ENCODE data around the gene CCR9.
"Not testable (repeated sequence)": the region's sequence is repeated elsewhere in the genome, so short reads cannot be mapped to it uniquely, and the experiment has no call there.

Gene CCR9, protein sequence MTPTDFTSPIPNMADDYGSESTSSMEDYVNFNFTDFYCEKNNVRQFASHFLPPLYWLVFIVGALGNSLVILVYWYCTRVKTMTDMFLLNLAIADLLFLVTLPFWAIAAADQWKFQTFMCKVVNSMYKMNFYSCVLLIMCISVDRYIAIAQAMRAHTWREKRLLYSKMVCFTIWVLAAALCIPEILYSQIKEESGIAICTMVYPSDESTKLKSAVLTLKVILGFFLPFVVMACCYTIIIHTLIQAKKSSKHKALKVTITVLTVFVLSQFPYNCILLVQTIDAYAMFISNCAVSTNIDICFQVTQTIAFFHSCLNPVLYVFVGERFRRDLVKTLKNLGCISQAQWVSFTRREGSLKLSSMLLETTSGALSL
- total RNA-seq = 3.9 to 10.0 (median 7.6) reads per million in 3 donors

DNA sequence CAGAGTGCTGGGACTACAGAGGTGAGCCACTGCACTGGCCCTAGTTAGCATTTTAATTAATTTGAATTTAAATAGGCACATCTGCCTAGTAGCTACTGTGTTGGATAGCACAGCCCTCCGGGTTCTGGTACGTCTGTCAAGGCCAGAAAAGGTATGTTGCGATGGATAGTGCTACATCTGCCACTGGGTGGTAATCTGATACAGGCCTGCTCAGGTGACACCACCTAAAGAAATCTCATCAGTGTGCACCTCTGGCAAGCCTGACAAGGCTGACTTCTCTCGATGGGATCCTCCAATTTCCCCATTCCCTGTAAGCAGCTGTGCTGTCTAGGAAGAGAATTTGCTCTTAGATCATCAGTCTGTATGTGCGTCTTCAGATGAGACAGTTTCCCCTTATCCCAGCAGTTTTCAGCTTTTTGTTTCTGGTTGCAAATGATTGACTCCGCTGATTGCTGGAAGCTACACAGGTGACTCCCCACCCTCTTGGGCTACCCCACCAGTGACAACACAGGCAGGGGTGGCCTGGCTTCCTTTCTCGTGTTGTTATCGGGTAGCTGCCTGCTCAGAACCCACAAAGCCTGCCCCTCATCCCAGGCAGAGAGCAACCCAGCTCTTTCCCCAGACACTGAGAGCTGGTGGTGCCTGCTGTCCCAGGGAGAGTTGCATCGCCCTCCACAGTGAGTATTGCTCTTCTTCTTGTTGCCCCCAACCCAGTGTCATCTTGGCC is at the start of gene CCR9:
TSS of gene CCR9 (plus strand) at position 565 of the 727 bp plus-strand sequence. CDS start 8,391 bp downstream, outside the sequence.
- DNase-seq = no peak
- no peak within 1 kb of the TSS for H3K27ac ChIP-seq (ENCODE audit: insufficient read depth, low read length, poor library complexity, severe bottlenecking)
- H3K4me3 ChIP-seq (ENCODE audit: insufficient read depth, low read depth, low read length, poor library complexity, severe bottlenecking) = no peak within 1 kb of the TSS
- peaks cover 4% of the 10 kb centered on the region for H3K4me1 ChIP-seq (ENCODE audit: control insufficient read depth, insufficient read depth, low read length, poor library complexity, severe bottlenecking)
- H3K27me3 ChIP-seq (replicated peaks; ENCODE audit: control insufficient read depth, insufficient read depth, low read length, poor library complexity, severe bottlenecking) = no peaks in the 10 kb centered on the region
- no peaks in the 10 kb centered on the region for H3K36me3 ChIP-seq (ENCODE audit: control insufficient read depth, insufficient read depth, low read length)
- H3K9me3 ChIP-seq (ENCODE audit: control insufficient read depth, low read length) = no peaks in the 10 kb centered on the region

DNA sequence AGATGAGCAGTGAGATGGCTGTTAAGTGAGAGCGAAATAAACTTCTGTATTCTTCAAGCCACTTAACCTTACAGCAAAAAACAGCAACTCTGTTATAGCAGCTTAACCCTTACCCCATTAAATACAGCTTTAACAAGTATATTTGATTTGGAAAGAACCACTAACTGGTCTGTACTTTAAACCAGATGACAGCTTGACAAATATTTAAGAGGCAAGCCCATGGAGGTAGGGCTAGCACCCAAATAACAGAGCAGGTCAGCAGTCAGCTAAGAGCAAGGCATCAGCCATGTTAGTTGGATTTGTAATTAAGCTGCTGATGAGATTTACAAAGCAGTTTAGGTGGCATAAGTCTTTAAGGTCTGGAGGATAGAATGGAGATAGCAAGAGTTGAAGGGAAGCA is 47.9 kb upstream of the CCR9 start:
- Histone ChIP-seq H3K27me3 (replicated peaks; ENCODE audit: control insufficient read depth, insufficient read depth, low read length, poor library complexity, severe bottlenecking) (no peaks in the 10 kb centered on the region), H3K4me1 (ENCODE audit: control insufficient read depth, insufficient read depth, low read length, poor library complexity, severe bottlenecking) (no peaks in the 10 kb centered on the region), H3K36me3 (ENCODE audit: control insufficient read depth, insufficient read depth, low read length) (peaks cover 4% of the 10 kb centered on the region), H3K9me3 (ENCODE audit: control insufficient read depth, low read length) (no peaks in the 10 kb centered on the region), H3K27ac (ENCODE audit: insufficient read depth, low read length, poor library complexity, severe bottlenecking) (no peak overlapping the region), H3K4me3 (ENCODE audit: insufficient read depth, low read depth, low read length, poor library complexity, severe bottlenecking) (no peak overlapping the region)
- no peak for DNase-seq

DNA sequence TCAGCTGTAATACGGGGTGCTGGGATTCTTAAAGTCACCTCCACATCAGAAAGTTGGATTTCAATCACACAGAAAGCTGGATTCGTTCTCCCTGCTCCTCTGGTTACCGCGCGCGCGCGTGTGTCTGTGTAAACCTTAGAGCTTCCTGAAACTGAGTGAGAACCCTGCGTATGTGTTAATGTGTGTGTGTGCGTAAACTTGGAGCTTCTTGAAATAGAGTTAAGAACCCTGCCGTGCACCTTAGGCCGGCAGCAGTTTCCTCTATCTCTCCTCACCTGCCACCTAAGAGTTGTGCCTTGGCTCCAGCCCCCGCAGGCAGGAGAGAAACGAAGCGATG is 45.0 kb upstream of the CCR9 start:
- H3K4me1 ChIP-seq (ENCODE audit: control insufficient read depth, insufficient read depth, low read length, poor library complexity, severe bottlenecking) = no peaks in the 10 kb centered on the region
- H3K36me3 ChIP-seq (ENCODE audit: control insufficient read depth, insufficient read depth, low read length) = no peaks in the 10 kb centered on the region
- no peak for DNase-seq
- peak overlapping the region; percentile 79 for H3K27ac ChIP-seq (ENCODE audit: insufficient read depth, low read length, poor library complexity, severe bottlenecking)
- no peaks in the 10 kb centered on the region for H3K27me3 ChIP-seq (replicated peaks; ENCODE audit: control insufficient read depth, insufficient read depth, low read length, poor library complexity, severe bottlenecking)
- H3K4me3 ChIP-seq (ENCODE audit: insufficient read depth, low read depth, low read length, poor library complexity, severe bottlenecking) = peak overlapping the region; percentile 68
- H3K9me3 ChIP-seq (ENCODE audit: control insufficient read depth, low read length) = no peaks in the 10 kb centered on the region

DNA sequence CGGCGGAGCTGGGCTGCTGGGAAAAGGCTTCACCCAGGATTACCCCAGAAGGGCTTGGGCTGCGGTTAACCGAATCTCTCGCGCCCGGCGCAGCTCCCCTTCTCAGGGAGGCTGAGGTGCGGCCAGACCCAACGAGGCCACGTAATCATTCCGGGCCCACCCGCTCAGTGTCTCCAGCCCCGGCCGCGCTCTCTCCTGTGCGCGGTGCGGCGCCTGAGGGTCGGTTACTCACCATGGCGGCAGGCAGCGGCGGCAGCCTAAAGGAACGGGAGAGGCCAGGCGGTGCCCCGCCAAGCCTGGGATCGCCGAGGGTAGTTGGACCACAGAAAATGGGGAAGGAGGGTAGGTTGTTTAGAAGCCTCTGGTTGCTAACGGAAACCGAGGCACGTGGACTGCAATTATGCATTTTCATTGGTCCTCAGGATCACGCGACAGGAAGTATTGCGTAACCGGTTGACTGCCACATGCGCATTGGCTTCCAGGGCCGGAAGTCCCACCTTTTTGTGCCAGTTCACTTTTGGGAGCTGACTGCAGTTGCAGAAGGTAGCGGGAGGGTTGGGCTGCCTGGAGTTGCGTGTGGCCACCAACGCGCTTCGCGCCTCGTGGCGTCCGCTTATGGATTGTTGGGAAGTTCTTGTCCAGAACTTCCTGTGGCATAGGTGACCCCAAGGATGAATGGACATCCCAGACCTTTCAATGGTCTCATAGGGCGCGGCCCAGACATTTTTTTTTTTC is 44.4 kb upstream of the CCR9 start, which contains the start of gene LZTFL1:
TSS of gene LZTFL1 (minus strand) at position 363 of the 735 bp plus-strand sequence. CDS start at position 235, 128 bp downstream.
- H3K27ac ChIP-seq (ENCODE audit: insufficient read depth, low read length, poor library complexity, severe bottlenecking) = peak within 1 kb of the TSS; percentile 79
- H3K4me3 ChIP-seq (ENCODE audit: insufficient read depth, low read depth, low read length, poor library complexity, severe bottlenecking) = peak within 1 kb of the TSS; percentile 68
- DNase-seq = peak; percentile 79 to 87 (median 81)
- H3K27me3 ChIP-seq (replicated peaks; ENCODE audit: control insufficient read depth, insufficient read depth, low read length, poor library complexity, severe bottlenecking) = no peaks in the 10 kb centered on the region
- no peaks in the 10 kb centered on the region for H3K36me3 ChIP-seq (ENCODE audit: control insufficient read depth, insufficient read depth, low read length)
- no peaks in the 10 kb centered on the region for H3K4me1 ChIP-seq (ENCODE audit: control insufficient read depth, insufficient read depth, low read length, poor library complexity, severe bottlenecking)
- H3K9me3 ChIP-seq (ENCODE audit: control insufficient read depth, low read length) = no peaks in the 10 kb centered on the region

DNA sequence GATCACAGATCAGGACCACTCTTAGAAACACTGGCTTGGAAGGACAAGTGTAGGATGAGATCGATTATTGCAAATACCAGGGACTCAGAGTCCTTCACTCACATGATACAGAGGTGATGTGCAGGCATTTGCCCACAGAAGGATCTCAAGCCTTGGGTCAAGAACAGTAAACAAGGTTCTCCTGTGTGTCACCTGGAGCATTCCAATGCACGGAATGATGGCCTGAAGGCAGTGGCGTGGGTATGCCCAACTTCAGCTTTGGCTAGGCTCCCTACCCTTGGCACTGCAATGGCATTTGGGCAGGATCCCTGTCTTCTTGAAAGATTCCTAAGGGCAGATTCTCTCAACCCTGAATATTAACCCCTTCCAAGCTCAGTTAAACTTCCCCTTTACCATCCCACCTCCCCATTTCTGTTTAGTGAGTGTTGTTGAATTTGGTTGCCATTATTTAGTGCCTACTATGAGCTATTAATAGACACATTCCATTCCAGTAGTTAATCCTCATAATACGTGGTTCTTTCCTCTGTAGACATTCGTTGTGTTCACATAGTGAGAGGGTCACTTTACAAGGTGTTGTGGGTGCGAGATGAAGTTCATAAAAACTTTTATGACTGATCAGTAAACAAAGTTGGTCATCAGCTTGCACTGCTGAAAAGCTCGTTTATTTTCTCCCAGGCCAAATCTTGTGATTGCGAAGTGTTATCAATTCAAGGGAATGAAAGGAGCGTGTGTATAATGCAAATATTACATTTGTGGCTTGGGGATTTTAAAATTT is 43.3 kb upstream of the CCR9 start:
- DNase-seq = no peak
- no peak overlapping the region for H3K4me3 ChIP-seq (ENCODE audit: insufficient read depth, low read depth, low read length, poor library complexity, severe bottlenecking)

DNA sequence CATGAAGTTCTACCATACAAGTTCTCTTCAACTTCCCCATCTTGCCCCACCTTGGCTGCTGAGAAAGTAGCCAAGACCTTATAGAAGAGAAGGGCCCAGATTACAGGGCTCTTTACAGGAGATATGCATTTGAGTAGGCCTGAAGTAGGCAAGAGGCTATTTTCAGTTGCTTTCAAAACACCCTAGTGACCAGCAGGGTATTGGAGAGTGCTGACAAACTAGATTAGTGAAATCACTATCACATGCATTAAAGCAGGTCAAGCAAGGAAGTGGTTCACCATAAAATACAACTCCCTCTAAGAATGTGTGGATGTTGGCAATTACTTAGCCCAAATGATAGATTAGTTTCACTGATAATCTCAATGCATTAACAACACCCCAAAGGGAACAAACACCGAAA is 41.7 kb upstream of the CCR9 start:
- Histone ChIP-seq H3K4me1 (ENCODE audit: control insufficient read depth, insufficient read depth, low read length, poor library complexity, severe bottlenecking) (no peaks in the 10 kb centered on the region), H3K27me3 (replicated peaks; ENCODE audit: control insufficient read depth, insufficient read depth, low read length, poor library complexity, severe bottlenecking) (no peaks in the 10 kb centered on the region)
- no peak for DNase-seq

More for the DNA sequence above, 43.3 kb upstream of the CCR9 start:
- Histone ChIP-seq H3K27me3 (replicated peaks; ENCODE audit: control insufficient read depth, insufficient read depth, low read length, poor library complexity, severe bottlenecking) (no peaks in the 10 kb centered on the region), H3K4me1 (ENCODE audit: control insufficient read depth, insufficient read depth, low read length, poor library complexity, severe bottlenecking) (no peaks in the 10 kb centered on the region), H3K36me3 (ENCODE audit: control insufficient read depth, insufficient read depth, low read length) (no peaks in the 10 kb centered on the region), H3K9me3 (ENCODE audit: control insufficient read depth, low read length) (no peaks in the 10 kb centered on the region), H3K27ac (ENCODE audit: insufficient read depth, low read length, poor library complexity, severe bottlenecking) (no peak overlapping the region)

DNA sequence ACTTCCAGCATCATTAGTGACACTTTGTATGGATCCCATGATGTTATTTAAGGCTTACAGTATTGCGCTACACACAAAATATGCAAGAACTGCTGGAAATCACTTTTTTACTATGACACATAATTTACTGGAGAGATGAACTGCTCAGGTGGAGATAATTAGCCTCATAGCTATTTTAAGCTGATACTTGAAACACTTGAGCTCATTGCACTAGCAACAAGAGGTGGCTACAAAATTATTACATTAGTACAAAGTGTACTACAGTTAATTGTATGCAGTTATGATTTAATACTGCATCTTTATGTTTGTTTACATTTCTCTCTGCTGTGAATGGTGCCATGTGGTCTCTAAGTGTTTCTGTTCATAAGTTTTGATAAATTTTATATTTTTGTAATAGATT is 38.0 kb upstream of the CCR9 start:
- no peaks in the 10 kb centered on the region for H3K4me1 ChIP-seq (ENCODE audit: control insufficient read depth, insufficient read depth, low read length, poor library complexity, severe bottlenecking)
- H3K27me3 ChIP-seq (replicated peaks; ENCODE audit: control insufficient read depth, insufficient read depth, low read length, poor library complexity, severe bottlenecking) = no peaks in the 10 kb centered on the region
- no peaks in the 10 kb centered on the region for H3K9me3 ChIP-seq (ENCODE audit: control insufficient read depth, low read length)
- H3K27ac ChIP-seq (ENCODE audit: insufficient read depth, low read length, poor library complexity, severe bottlenecking) = no peak overlapping the region
- H3K4me3 ChIP-seq (ENCODE audit: insufficient read depth, low read depth, low read length, poor library complexity, severe bottlenecking) = no peak overlapping the region
- DNase-seq = no peak
- no peaks in the 10 kb centered on the region for H3K36me3 ChIP-seq (ENCODE audit: control insufficient read depth, insufficient read depth, low read length)

More for the DNA sequence above, 41.7 kb upstream of the CCR9 start:
- Histone ChIP-seq H3K36me3 (ENCODE audit: control insufficient read depth, insufficient read depth, low read length) (no peaks in the 10 kb centered on the region), H3K9me3 (ENCODE audit: control insufficient read depth, low read length) (no peaks in the 10 kb centered on the region), H3K4me3 (ENCODE audit: insufficient read depth, low read depth, low read length, poor library complexity, severe bottlenecking) (no peak overlapping the region), H3K27ac (ENCODE audit: insufficient read depth, low read length, poor library complexity, severe bottlenecking) (no peak overlapping the region)

DNA sequence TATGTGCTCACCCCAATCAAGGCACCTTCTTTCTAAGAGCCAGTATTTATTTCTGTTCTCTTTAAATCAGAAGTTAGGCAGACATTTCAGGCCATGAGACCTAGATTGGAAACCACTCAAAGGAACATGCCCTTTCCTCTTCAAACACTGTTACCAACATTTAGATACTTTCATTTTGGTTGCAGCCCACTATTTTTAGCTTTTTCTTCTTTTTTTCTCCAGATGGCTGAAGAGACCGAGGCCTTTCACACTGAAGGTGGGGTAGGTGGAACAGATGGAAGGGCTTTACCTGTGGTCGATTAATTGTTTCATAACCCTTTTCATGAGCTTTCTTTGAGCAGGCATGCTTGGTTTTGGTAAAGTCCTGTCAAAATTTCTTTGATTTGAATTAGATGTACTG is 33.5 kb upstream of the CCR9 start:
- Histone ChIP-seq H3K36me3 (ENCODE audit: control insufficient read depth, insufficient read depth, low read length) (no peaks in the 10 kb centered on the region), H3K4me3 (ENCODE audit: insufficient read depth, low read depth, low read length, poor library complexity, severe bottlenecking) (no peak overlapping the region), H3K27ac (ENCODE audit: insufficient read depth, low read length, poor library complexity, severe bottlenecking) (no peak overlapping the region), H3K4me1 (ENCODE audit: control insufficient read depth, insufficient read depth, low read length, poor library complexity, severe bottlenecking) (no peaks in the 10 kb centered on the region), H3K9me3 (ENCODE audit: control insufficient read depth, low read length) (no peaks in the 10 kb centered on the region), H3K27me3 (replicated peaks; ENCODE audit: control insufficient read depth, insufficient read depth, low read length, poor library complexity, severe bottlenecking) (no peaks in the 10 kb centered on the region)
- no peak for DNase-seq

DNA sequence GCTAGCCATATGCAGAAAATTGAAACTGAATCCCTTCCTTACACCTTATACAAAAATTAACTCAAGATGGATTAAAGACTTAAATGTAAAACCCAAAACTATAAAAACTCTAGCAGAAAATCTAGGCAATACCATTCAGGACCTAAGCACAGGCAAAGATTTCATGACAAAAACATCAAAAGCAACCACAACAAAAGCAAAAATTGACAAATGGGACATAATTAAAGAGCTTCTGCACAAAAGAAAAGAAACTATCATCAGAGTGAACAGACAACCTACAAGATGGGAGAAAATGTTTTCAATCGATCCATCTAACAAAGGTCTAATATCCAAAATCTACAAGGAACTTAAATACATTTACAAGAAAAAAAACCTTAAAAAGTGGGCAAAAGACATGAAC is 30.0 kb upstream of the CCR9 start:
- H3K4me3 ChIP-seq (ENCODE audit: insufficient read depth, low read depth, low read length, poor library complexity, severe bottlenecking); DNase-seq; H3K4me1 ChIP-seq (ENCODE audit: control insufficient read depth, insufficient read depth, low read length, poor library complexity, severe bottlenecking); H3K27me3 ChIP-seq (replicated peaks; ENCODE audit: control insufficient read depth, insufficient read depth, low read length, poor library complexity, severe bottlenecking); H3K36me3 ChIP-seq (ENCODE audit: control insufficient read depth, insufficient read depth, low read length); H3K9me3 ChIP-seq (ENCODE audit: control insufficient read depth, low read length); H3K27ac ChIP-seq (ENCODE audit: insufficient read depth, low read length, poor library complexity, severe bottlenecking): not testable (repeated sequence)
